ENCODE measurements around the gene GJB2. TPM values are rescaled to one million over a fixed set of nuclear protein-coding genes. Genes with fewer than 3 reads are reported as not detected.

The GJB2 gene
- not detected in 2 replicates for total RNA-seq (2014; rRNA removed; shearing (Covaris generic))

- no peak for DNase-seq (ENCODE audit: low spot score)
- in situ Hi-C loops (cut with HindIII; ENCODE audit: low sequenced_read_pairs) = no loop called here
Measured at GRCh38 chr13:20192836-20193161, at the start of gene GJB2. Gene GJB2, minus strand, starts transcription at chr13:20192938. Its CDS starts 3,357 bp downstream, at chr13:20189581.

GRCh38 chr13:20241593-20241992, 48.9 kb upstream of the GJB2 start:
- in situ Hi-C loops (cut with HindIII; ENCODE audit: low sequenced_read_pairs) = no loop called here
- DNase-seq (ENCODE audit: low spot score) = no peak

- no peak for DNase-seq (ENCODE audit: low spot score)
- in situ Hi-C loops (cut with HindIII; ENCODE audit: low sequenced_read_pairs) = no loop called here
Measured at GRCh38 chr13:20239748-20240147, 47.0 kb upstream of the GJB2 start.

- in situ Hi-C loops (cut with HindIII; ENCODE audit: low sequenced_read_pairs) = no loop called here
Measured at GRCh38 chr13:20232556-20233277, 40.0 kb upstream of the GJB2 start.

GRCh38 chr13:20231839-20232555, 39.3 kb upstream of the GJB2 start, which contains the start of gene GJB6:
Gene GJB6, minus strand, starts transcription at chr13:20232319. Its CDS starts 8,839 bp downstream, at chr13:20223480.
- no peak for DNase-seq (ENCODE audit: low spot score)
- in situ Hi-C loops (cut with HindIII; ENCODE audit: low sequenced_read_pairs) = no loop called here

More at GRCh38 chr13:20232556-20233277, 40.0 kb upstream of the GJB2 start:
- no peak for DNase-seq (ENCODE audit: low spot score)

- peak; percentile 14 for DNase-seq (ENCODE audit: low spot score)
- in situ Hi-C loops (cut with HindIII; ENCODE audit: low sequenced_read_pairs) = no loop called here
Measured at GRCh38 chr13:20230913-20231838, 38.4 kb upstream of the GJB2 start.

- no peak for DNase-seq (ENCODE audit: low spot score)
- in situ Hi-C loops (cut with HindIII; ENCODE audit: low sequenced_read_pairs) = no loop called here
Measured at GRCh38 chr13:20227730-20228129, 35.0 kb upstream of the GJB2 start.

- in situ Hi-C loops (cut with HindIII; ENCODE audit: low sequenced_read_pairs) = no loop called here
- DNase-seq (ENCODE audit: low spot score) = no peak
Measured at GRCh38 chr13:20227288-20227687, 34.5 kb upstream of the GJB2 start.

- in situ Hi-C loops (cut with HindIII; ENCODE audit: low sequenced_read_pairs) = no loop called here
- no peak for DNase-seq (ENCODE audit: low spot score)
Measured at GRCh38 chr13:20222553-20222952, 29.8 kb upstream of the GJB2 start.

GRCh38 chr13:20221772-20222171, 29.0 kb upstream of the GJB2 start:
- DNase-seq (ENCODE audit: low spot score) = no peak
- in situ Hi-C loops (cut with HindIII; ENCODE audit: low sequenced_read_pairs) = no loop called here

GRCh38 chr13:20219577-20219976, 26.8 kb upstream of the GJB2 start:
- in situ Hi-C loops (cut with HindIII; ENCODE audit: low sequenced_read_pairs) = no loop called here
- DNase-seq (ENCODE audit: low spot score) = no peak

GRCh38 chr13:20217168-20217567, 24.4 kb upstream of the GJB2 start:
- in situ Hi-C loops (cut with HindIII; ENCODE audit: low sequenced_read_pairs) = no loop called here
- DNase-seq (ENCODE audit: low spot score) = no peak

- peak; percentile 35 for DNase-seq (ENCODE audit: low spot score)
- in situ Hi-C loops (cut with HindIII; ENCODE audit: low sequenced_read_pairs) = no loop called here
Measured at GRCh38 chr13:20209948-20210347, 17.2 kb upstream of the GJB2 start.

GRCh38 chr13:20206698-20207235, 14.0 kb upstream of the GJB2 start:
- in situ Hi-C loops (cut with HindIII; ENCODE audit: low sequenced_read_pairs) = no loop called here
- no peak for DNase-seq (ENCODE audit: low spot score)

- no peak for DNase-seq (ENCODE audit: low spot score)
- in situ Hi-C loops (cut with HindIII; ENCODE audit: low sequenced_read_pairs) = no loop called here
Measured at GRCh38 chr13:20206065-20206697, 13.4 kb upstream of the GJB2 start.

GRCh38 chr13:20198781-20199180, 6.0 kb upstream of the GJB2 start:
- in situ Hi-C loops (cut with HindIII; ENCODE audit: low sequenced_read_pairs) = no loop called here

GRCh38 chr13:20197361-20197834, 4.7 kb upstream of the GJB2 start:
- in situ Hi-C loops (cut with HindIII; ENCODE audit: low sequenced_read_pairs) = no loop called here
- DNase-seq (ENCODE audit: low spot score) = peak; percentile 36

More at GRCh38 chr13:20198781-20199180, 6.0 kb upstream of the GJB2 start:
- DNase-seq (ENCODE audit: low spot score) = no peak

GRCh38 chr13:20195801-20196200, 3.1 kb upstream of the GJB2 start:
- in situ Hi-C loops (cut with HindIII; ENCODE audit: low sequenced_read_pairs) = no loop called here
- no peak for DNase-seq (ENCODE audit: low spot score)
